Glutamatergic neuron (in vitro differentiated cells): ENCODE results near the gene TMEM132A. TPM values are rescaled to one million over a fixed set of nuclear protein-coding genes. Genes with fewer than 3 reads are reported as not detected.
A peak's percentile ranks its signal among the peaks of the same experiment; 100 is the strongest.

Source experiments
- DNase-seq: peaks from one replicate; pipeline ENCODE4 v3.0.0; 2022
- H3K27ac Mint-ChIP-seq: one replicate; pipeline ENCODE4 v1.8.0; 2020; ENCODE audit warnings: mild to moderate bottlenecking, mixed read lengths, inconsistent platforms; ENCODE audit not compliant: unreplicated experiment
- H3K27me3 Mint-ChIP-seq: one replicate; pipeline ENCODE4 v1.8.0; 2020; ENCODE audit warnings: mild to moderate bottlenecking, moderate library complexity, mixed read lengths, inconsistent platforms; ENCODE audit not compliant: unreplicated experiment
- H3K36me3 Mint-ChIP-seq: one replicate; pipeline ENCODE4 v1.8.0; 2020; ENCODE audit warnings: mild to moderate bottlenecking, mixed read lengths, inconsistent platforms; ENCODE audit not compliant: unreplicated experiment
- H3K4me1 Mint-ChIP-seq: one replicate; pipeline ENCODE4 v1.8.0; 2020; ENCODE audit warnings: mild to moderate bottlenecking, low read depth, mixed read lengths, inconsistent platforms; ENCODE audit not compliant: unreplicated experiment
- H3K4me3 Mint-ChIP-seq: one replicate; pipeline ENCODE4 v1.8.0; 2020; ENCODE audit warnings: mild to moderate bottlenecking, mixed read lengths, inconsistent platforms; ENCODE audit not compliant: unreplicated experiment
- H3K9me3 Mint-ChIP-seq: one replicate; pipeline ENCODE4 v1.8.0; 2020; ENCODE audit warnings: mild to moderate bottlenecking, moderate library complexity, mixed read lengths, inconsistent platforms; ENCODE audit not compliant: unreplicated experiment
- total RNA-seq: library from RNA; stranded (reverse); fragmentation: NEBNext Ultra II Directional; extraction: Animal tissue kit (Norgen Biotek cat#: 25700); gene quantifications from one replicate; pipeline ENCODE4 v1.2.1, GENCODE V29; 2021; ENCODE audit not compliant: unreplicated experiment
- TF ChIP-seq, protein P1 (sequence below): fragments of 200-600 bp; sonication (generic); IDR thresholded peaks from one replicate; pipeline ENCODE4 v1.5.0; 2021; ENCODE audit not compliant: partially characterized antibody, unreplicated experiment

The TMEM132A gene
- total RNA-seq, 1 donor from 2014 or later = 664 TPM

- peaks cover 11% of the 10 kb centered on the region for H3K27me3 Mint-ChIP-seq
- no peak overlapping the region for H3K4me3 Mint-ChIP-seq
- H3K4me1 Mint-ChIP-seq = peaks cover 15% of the 10 kb centered on the region
- no peak for DNase-seq
- H3K27ac Mint-ChIP-seq = no peak overlapping the region
- H3K36me3 Mint-ChIP-seq = peaks cover 5% of the 10 kb centered on the region
- TF ChIP-seq, protein P1, sequence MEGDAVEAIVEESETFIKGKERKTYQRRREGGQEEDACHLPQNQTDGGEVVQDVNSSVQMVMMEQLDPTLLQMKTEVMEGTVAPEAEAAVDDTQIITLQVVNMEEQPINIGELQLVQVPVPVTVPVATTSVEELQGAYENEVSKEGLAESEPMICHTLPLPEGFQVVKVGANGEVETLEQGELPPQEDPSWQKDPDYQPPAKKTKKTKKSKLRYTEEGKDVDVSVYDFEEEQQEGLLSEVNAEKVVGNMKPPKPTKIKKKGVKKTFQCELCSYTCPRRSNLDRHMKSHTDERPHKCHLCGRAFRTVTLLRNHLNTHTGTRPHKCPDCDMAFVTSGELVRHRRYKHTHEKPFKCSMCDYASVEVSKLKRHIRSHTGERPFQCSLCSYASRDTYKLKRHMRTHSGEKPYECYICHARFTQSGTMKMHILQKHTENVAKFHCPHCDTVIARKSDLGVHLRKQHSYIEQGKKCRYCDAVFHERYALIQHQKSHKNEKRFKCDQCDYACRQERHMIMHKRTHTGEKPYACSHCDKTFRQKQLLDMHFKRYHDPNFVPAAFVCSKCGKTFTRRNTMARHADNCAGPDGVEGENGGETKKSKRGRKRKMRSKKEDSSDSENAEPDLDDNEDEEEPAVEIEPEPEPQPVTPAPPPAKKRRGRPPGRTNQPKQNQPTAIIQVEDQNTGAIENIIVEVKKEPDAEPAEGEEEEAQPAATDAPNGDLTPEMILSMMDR = no peak
- peaks cover 10% of the 10 kb centered on the region for H3K9me3 Mint-ChIP-seq
Observed at GRCh38 chr11:60921259-60921658, 3.0 kb upstream of the TMEM132A start.

DNA sequence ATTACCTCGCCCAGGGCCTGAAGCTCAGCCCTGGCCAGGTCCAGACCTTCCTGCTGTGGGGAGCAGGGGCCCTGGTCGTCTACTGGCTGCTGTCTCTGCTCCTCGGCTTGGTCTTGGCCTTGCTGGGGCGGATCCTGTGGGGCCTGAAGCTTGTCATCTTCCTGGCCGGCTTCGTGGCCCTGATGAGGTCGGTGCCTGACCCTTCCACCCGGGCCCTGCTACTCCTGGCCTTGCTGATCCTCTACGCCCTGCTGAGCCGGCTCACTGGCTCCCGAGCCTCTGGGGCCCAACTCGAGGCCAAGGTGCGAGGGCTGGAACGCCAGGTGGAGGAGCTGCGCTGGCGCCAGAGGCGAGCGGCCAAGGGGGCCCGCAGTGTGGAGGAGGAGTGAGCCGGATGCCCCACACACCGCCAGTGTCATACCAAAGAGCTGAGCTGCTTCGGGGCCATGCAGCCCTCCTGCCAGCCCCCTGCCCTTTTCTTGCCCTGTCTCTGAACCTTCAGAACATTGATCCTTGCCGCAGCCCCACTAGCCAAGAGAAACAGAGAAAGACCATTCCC, 2.4 kb upstream of the TMEM132A start:
- DNase-seq = no peak
- H3K36me3 Mint-ChIP-seq = peaks cover 8% of the 10 kb centered on the region
- H3K27ac Mint-ChIP-seq = peak overlapping the region; percentile 40
- peaks cover 11% of the 10 kb centered on the region for H3K27me3 Mint-ChIP-seq
- H3K4me1 Mint-ChIP-seq = peaks cover 21% of the 10 kb centered on the region
- TF ChIP-seq, protein P1 = no peak
- no peak overlapping the region for H3K4me3 Mint-ChIP-seq
- H3K9me3 Mint-ChIP-seq = peaks cover 10% of the 10 kb centered on the region

DNA sequence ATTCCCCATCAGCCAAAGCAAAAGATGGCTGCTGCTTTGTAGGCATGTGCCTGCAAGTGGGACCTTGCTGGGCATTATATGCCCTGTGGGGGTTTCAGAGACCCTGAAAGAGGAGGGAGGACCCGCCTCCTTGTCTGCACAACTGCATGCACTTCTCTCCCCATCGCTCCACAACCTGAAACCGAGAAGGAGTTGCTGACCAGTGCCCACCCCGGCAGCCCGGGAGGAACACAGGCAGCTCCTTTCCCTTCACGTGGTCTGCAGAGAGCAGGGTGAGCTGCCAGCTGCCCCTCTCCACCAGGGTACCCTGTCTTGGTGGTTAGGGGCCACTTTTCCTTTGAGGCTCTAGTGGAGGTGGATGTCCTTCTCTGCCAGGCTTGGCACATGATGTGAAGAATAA, 1.4 kb upstream of the TMEM132A start:
- no peak for DNase-seq
- H3K36me3 Mint-ChIP-seq = peaks cover 8% of the 10 kb centered on the region
- TF ChIP-seq, protein P1 = no peak
- peaks cover 24% of the 10 kb centered on the region for H3K4me1 Mint-ChIP-seq
- peak overlapping the region; percentile 74 for H3K4me3 Mint-ChIP-seq
- peaks cover 11% of the 10 kb centered on the region for H3K27me3 Mint-ChIP-seq
- peaks cover 11% of the 10 kb centered on the region for H3K9me3 Mint-ChIP-seq
- H3K27ac Mint-ChIP-seq = no peak overlapping the region

- peaks cover 8% of the 10 kb centered on the region for H3K36me3 Mint-ChIP-seq
- TF ChIP-seq, protein P1 = no peak
- DNase-seq = no peak
- peaks cover 13% of the 10 kb centered on the region for H3K9me3 Mint-ChIP-seq
- no peak overlapping the region for H3K27ac Mint-ChIP-seq
- H3K4me3 Mint-ChIP-seq = peak overlapping the region; percentile 74
- H3K4me1 Mint-ChIP-seq = peaks cover 24% of the 10 kb centered on the region
- H3K27me3 Mint-ChIP-seq = peaks cover 11% of the 10 kb centered on the region
Observed at GRCh38 chr11:60923326-60923725, 934 bp upstream of the TMEM132A start.

- no peak for DNase-seq
- Mint-ChIP-seq H3K4me3 (peak overlapping the region; percentile 82), H3K36me3 (peaks cover 8% of the 10 kb centered on the region), H3K4me1 (peaks cover 24% of the 10 kb centered on the region), H3K9me3 (peaks cover 13% of the 10 kb centered on the region), H3K27ac (peak overlapping the region; percentile 86), H3K27me3 (peaks cover 11% of the 10 kb centered on the region)
- TF ChIP-seq, protein P1 = no peak
Observed at GRCh38 chr11:60923800-60924109, 505 bp upstream of the TMEM132A start.
